HK-2 (cell line): ENCODE results near the gene GIPC1.
"Not testable (repeated sequence)": the region's sequence is repeated elsewhere in the genome, so short reads cannot be mapped to it uniquely, and the experiment has no call there.

ENCODE experiments used
- DNase-seq: peaks from one replicate; pipeline ENCODE4 v3.0.0-alpha.2; 2018; ENCODE audit not compliant: unreplicated experiment

GIPC1 gene

GRCh38 chr19:14472202-14472938, 23.6 kb downstream of the GIPC1 start:
- DNase-seq, result no peak

DNA sequence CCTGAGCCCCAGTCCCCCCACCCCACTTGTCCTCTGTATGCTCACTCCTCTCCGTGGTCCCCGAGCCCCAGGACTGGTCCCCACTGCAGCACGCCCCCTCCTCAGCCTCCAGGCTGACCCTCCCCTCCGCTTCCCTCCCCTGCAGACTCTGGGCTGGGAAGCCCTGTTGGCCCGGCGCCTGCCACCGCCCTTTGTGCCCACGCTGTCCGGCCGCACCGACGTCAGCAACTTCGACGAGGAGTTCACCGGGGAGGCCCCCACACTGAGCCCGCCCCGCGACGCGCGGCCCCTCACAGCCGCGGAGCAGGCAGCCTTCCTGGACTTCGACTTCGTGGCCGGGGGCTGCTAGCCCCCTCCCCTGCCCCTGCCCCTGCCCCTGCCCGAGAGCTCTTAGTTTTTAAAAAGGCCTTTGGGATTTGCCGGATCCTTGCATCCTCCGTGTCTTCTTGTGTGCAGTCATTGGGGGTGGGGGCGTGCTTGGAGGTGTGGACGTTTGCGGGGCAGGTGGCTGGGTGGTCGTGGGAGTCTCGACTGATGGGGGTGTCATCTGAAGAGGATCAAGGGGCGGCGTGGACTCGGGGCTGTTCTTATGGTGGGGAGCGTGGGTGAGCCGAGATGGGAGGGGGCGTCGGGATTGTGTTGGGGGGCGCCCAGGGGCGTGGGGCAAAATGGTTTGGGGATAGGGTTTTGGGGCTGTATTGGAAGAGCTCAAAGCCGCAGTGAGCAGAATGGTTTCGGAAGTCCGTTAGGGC, 24.3 kb downstream of the GIPC1 start:
- DNase-seq, result no peak

DNA sequence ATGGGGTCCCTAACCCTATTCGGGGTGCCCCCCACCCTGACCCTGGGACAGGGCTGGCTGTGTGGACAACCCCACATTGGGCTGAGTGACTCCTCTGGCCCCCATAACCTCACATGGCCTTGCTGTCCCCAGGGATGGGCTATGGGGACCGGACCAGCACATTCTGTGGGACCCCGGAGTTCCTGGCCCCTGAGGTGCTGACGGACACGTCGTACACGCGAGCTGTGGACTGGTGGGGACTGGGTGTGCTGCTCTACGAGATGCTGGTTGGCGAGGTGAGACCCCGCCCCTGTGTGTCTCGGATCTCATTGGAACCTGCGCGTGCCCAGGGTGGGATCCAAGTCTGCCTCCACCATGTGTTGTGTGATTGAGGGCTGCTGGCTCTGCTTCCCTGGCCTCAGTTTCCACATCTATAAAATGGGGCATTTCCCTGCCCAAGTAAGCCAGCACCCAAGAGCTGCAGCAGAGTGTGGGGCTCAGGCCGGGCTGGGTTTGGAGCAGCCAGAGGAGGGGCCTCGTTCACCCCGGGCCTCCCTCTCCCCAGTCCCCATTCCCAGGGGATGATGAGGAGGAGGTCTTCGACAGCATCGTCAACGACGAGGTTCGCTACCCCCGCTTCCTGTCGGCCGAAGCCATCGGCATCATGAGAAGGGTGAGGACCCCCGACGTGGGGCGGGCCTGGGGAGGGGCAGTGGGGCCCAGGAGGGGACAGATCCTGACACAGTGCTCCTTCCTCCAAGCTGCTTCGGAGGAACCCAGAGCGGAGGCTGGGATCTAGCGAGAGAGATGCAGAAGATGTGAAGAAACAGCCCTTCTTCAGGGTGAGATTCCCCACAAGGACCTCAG, 25.7 kb downstream of the GIPC1 start:
- DNase-seq, result no peak

DNA sequence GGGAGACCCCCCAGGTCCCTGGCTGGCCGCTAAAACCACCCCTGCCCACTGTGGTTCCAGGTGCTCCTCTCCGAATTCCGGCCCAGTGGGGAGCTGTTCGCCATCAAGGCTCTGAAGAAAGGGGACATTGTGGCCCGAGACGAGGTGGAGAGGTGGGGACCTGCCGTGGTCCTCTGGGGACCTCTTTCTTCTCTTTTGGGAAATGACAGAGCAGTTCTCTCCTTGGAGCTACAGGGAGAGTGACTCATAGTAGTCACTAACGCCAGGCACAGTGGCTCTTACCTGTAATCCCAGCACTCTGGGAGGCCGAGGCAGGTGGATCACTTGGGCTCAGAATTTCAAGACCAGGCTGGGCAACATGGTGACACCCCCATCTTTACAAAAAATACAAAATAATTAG, 28.1 kb downstream of the GIPC1 start:
- no peak for DNase-seq

- no peak for DNase-seq
These were observed 28.5 kb downstream of the GIPC1 start for GRCh38 chr19:14467391-14467790.

DNA sequence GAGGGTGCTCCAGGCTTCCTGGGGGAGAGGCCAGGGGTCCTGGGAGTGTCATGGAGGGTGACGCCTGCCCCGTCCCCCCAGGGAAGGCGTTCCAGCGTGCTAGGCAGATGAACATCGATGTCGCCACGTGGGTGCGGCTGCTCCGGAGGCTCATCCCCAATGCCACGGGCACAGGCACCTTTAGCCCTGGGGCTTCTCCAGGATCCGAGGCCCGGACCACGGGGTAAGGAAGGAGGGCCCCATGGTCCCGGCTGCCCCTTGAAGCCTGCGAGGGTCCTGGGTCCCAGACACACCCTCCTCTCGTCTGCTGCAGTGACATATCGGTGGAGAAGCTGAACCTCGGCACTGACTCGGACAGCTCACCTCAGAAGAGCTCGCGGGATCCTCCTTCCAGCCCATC, 32.2 kb downstream of the GIPC1 start:
- DNase-seq, result no peak

GRCh38 chr19:14462401-14462800, 33.5 kb downstream of the GIPC1 start:
- DNase-seq, result not testable (repeated sequence)

DNA sequence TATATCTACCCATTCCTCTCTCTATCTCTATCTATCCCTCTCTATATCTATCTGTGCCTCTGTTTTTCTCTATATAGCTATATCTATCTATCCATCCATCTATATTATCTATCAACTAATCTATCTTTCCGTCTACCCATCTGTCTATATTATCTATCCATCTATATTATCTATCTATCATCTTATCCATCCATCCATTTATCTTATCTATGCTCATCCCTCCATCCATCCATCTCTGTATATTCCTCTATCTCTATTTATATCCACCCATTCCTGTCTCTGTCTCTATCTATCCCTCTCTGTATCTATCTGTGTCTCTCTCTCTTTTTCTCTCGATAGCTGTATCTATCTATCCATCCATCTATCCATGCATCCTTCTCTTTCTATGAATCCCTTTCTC, 35.0 kb downstream of the GIPC1 start:
- no peak for DNase-seq

DNA sequence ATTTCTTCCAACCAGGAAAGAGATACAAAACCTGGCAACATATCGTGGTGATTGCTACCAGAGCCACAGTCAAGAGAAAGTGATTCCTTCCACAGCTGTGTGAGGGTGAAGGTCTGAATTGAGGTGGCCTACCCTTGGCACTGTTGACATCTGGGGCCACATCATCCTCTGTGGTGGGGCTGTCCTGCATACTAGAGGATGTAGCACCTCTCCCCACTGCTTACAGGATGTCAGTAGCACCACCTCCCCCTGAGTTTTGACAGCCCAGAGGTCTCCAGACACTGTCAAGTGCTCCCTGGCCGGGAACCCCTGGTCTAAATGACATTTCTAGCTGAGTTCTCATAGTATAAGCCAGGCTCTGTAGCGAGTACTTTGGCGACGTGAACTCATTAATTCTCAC, 36.2 kb downstream of the GIPC1 start:
- DNase-seq, result no peak

DNA sequence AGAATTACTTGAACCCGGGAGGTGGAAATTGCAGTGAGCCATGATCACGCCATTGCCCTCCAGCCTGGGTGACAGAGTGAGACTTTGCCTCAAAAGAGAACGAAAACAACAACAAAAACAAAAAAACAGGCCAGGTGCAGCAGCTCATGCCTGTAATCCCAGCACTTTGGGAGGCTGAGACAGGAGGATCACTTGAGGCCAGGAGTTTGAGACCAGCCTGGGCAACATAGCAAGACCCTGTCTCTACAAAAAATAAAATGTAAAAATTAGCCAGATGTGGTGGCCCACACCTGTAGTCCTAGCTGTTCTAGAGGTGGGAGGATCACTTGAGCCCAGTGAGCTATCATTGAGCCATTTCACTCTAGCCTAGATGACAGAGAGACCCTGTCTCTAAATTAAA, 43.6 kb downstream of the GIPC1 start:
- DNase-seq, result not testable (repeated sequence)

DNA sequence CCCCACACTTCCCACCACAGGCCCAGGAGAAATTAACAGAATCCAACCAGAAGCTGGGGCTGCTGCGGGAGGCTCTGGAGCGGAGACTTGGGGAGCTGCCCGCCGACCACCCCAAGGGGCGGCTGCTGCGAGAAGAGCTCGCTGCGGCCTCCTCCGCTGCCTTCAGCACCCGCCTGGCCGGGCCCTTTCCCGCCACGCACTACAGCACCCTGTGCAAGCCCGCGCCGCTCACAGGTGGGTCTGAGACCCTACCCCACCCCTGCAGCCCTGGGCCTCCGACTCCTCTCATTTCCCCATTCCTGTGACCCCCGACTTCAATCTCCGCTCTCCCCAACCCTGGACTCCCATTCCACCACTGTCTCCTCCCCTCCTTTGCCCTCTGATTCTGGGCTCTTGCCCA, 45.1 kb downstream of the GIPC1 start:
- DNase-seq, result no peak

DNA sequence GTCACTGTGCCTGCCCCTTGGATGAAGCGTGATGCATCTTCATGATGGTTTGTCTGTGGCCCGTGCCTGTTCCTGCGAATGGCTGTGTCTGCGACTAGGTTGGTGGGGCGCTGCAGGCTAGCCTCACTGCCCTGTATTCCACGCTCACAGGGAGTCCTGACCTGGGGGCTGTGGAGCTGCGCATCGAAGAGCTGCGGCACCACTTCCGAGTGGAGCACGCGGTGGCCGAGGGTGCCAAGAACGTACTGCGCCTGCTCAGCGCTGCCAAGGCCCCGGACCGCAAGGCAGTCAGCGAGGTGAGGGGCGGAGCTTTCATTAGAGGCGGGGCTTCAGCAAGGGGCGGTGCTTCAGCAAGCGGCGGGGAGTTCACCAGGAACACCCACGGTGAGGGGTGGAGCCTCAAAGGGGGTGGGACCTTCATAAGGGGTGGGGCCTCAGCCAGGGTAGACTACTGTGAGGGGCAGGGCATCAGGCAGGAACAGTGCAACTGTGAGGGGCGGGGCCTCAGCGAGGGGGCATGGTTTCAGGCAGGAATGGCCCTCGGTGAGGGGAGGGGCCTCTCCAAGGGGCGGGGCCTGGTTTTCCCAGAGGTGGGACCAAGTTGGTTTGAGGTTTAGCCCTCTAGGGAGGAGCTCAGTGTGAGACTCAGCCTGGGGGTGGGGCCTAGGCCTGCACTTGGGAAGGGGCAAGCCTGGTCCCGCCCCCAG, 45.6 kb downstream of the GIPC1 start:
- peak; percentile 38 for DNase-seq

DNA sequence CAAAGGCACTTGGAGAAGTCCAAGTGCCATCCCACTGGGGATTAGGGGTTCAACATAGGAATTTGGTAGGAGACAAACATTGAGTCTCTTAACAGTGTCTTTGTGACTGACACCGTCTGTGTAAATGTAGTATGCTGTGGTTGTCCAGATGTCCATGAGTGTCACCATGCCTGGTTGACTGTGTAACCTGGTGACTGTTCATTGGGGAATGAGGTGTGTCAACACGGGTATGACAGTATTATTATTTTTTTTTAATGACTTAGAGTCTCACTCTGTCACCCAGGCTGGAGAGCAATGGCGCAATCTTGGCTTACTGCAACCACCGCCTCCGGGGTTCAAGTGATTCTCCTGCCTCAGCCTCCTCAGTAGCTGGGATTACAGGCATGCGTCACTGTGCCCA, 46.6 kb downstream of the GIPC1 start:
- no peak for DNase-seq

- DNase-seq, result no peak
These were observed 49.4 kb downstream of the GIPC1 start for GRCh38 chr19:14446336-14447036.

DNA sequence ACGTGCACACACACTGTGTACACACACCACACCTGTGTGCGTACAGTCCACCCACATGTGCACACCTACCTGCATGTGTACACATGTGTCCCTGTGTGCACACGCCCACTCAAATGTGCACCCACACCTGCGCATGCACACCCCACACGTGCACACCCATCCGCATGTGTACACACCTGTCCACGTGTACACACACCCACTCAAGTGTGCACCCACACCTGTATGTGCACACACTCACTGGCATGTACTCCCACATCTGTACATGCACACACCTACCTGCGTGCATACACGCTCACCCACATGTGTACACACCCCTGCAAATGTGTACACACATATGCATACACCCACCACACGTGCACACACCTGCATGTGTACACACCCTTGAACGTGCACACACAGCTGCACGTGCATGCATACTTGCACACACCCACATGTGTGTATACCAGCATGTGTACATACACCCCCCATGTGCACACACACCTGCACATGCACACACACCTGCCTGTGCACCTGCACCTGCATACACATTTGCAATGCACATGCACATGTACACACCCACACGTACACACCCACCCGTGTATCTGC, 52.2 kb downstream of the GIPC1 start:
- DNase-seq, result no peak

DNA sequence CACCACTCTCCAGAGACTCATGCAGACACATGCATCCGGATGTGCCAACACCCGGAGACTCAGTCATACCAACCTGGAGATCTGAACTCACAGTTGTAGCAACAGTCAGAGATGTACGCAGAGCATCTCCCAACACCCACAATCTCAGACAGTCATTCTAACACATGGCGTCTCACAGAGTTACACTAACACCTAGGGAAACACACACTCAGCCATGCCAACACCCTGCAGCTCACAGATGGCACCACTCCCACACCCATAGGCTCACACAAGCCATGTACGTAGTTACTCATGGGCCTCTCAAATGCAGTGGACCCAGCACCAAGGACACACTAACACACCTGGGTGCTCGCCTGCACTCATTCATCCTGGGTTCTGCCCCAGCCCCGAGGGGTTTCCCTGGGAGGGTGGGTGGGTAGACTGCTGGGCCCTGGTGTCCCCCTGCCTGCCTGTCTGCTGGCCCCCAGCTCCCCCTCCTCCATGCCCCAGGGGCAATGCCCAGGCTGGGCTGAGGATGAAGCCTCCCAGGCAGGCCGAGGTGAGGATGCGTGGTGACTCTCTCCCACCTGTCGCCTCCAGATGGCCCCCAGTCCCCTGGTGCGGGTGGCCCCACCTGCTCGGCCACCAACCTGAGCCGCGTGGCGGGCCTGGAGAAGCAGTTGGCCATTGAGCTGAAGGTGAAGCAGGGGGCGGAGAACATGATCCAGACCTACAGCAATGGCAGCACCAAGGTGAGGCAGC, 52.9 kb downstream of the GIPC1 start:
- DNase-seq, result no peak

GRCh38 chr19:14441041-14441938, 54.6 kb downstream of the GIPC1 start:
- no peak for DNase-seq

- no peak for DNase-seq
These were observed 55.9 kb downstream of the GIPC1 start for GRCh38 chr19:14440049-14440448.

DNA sequence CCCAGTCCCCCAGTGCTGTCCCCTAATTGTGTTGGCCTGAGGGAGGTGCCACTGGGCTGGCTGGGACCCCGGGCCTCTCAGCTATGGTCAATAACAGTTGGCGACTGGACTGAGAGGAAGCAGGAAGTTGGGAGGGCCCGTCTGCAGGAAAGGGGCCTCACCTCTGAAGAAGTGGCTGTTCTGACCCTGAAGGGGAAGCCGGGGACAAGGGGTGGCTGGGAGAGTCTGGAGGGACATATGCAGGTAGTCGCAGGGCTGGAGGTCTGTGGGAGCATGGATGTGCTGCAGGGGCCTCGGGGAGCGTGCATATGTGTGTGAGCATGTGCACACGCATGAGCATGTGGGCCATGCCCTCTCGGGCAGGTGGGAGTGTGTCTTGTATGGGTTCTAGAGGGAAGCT, 56.9 kb downstream of the GIPC1 start:
- DNase-seq, result no peak
